GM20431 (cell line): ENCODE data around the gene SMIM32.

Source experiments
- in situ Hi-C: fragments of 300-500 bp; cut with MseI, MboI; formaldehyde crosslinking; loops from one replicate; pipeline ENCODE4 v1.15.0; 2020; ENCODE audit warnings: low sequenced_read_pairs; ENCODE audit not compliant: unreplicated experiment

The SMIM32 gene

GRCh38 chr5:136191304-136192014 lies 1.5 kb downstream of the SMIM32 start:
- in situ Hi-C loops = no loop called here

DNA sequence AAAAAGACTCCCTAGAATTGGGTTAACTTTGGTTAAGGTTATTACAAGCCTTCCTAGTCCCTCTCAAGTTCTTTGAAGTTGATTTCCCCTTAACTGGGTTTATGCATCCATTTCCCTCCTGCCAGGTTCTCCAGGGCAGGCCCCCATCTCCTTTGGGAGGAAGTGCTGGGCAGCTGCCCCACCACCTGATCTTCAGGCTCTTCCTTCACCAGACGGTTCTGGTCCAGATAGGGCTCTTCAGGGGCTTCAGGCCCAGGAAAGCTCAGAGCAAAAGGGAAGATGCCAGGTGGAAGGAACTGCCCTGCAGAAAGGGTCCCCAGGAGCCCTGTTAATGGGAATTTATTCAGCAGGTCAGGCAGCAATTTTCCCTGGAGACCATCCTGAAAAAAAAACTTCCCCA lies 2.1 kb downstream of the SMIM32 start:
- in situ Hi-C loops = no loop called here

DNA sequence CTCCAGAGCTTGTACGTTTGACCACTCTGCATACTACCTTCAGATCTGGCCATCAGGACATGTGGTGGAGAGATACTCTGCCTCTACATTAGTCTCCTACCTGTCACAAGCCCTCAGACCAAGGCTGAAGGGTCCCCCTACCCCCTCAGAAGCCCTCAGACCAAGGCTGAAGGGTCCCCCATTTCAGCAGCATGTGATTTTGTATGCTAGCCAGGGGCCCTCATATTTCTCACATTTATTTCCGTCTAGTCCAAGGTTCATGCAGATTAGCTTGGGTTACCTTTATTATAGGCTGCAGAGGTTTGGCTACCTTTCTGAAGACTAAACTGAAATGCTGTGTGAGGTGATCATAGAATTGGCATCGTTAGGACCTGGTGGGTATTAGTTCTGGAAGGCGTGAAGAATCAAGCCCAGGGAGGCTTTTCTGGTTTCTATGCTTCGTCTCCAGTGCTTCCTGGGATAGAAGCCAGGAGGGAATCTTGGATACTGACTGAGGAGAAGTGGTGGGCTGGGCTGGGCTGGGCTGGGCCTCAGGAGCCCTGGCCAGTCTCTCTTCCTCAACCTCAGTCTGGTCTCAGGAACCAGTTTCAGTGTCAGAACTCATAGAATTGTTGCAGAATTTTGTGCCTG lies 2.8 kb downstream of the SMIM32 start:
- in situ Hi-C loops = no loop called here

DNA sequence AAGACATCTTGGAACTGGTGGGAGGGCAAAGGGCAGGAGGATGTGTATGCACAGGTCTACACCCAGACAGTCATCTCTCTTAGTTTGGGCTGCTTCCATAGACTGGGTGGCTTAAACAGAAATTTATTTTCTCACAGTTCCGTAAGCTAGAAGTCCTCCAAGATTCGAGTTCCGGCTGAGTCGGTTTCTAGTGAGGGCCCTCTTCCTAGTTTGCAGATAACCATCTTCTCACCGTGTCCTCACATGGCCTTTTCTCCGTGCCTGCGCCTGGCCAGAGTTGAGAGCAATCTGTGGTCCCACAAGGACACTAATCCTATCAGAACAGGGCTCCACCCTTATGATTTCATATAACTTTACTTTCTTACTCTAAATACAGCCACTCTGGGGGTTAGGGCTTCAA lies 4.1 kb downstream of the SMIM32 start:
- in situ Hi-C loops = no loop called here

- in situ Hi-C loops = no loop called here
These were observed 6.2 kb downstream of the SMIM32 start for GRCh38 chr5:136186796-136187195.

- in situ Hi-C loops = no loop called here
These were observed 6.8 kb downstream of the SMIM32 start for GRCh38 chr5:136185974-136186665.

GRCh38 chr5:136182618-136183017 lies 10.3 kb downstream of the SMIM32 start:
- in situ Hi-C loops = no loop called here

DNA sequence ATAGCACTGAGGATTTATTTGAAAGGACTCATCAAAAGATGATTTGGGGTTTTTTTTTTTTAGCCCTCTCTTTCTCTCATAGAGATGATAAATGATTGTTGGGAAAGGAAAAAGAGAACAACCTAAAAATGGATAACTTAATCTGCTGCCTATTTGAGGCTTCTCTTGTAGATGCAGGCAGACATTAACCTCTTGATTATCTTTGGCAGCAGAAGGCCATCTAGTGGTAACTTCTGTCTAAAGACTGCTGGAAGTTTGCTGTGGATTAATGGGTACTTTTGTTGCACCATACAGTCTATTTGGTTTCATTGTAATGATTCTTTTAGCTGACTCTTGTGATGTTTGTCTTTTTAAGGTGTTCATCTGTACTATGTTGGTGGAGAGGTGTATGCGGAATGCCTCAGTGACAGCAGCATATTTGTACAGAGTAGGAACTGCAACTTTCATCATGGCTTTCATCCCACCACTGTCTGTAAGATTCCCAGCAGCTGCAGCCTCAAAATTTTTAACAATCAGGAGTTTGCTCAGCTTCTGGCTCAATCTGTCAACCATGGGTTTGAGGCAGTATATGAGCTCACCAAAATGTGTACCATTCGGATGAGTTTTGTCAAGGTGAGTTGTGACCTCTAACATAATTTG lies 18.8 kb downstream of the SMIM32 start:
- in situ Hi-C loops = no loop called here

DNA sequence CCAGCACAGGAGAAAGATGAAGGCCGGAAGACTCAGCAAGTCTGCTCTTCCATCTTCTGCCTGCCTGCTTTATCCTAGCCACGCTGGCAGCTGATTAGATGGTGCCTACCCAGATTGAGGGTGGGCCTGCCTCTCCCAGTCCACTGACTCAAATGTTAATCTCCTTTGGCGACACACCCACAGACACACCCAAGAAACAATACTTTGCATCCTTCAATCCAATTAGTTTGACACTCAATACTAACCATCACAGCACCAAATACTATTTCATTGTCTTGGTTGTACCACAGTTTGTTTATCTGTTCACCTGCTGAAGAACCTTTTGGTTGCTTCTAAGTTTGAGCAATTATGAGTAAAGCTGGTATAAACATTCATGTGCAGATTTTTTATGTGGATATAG lies 23.7 kb downstream of the SMIM32 start:
- in situ Hi-C loops = no loop called here

- in situ Hi-C loops = no loop called here
These were observed 26.1 kb downstream of the SMIM32 start for GRCh38 chr5:136166909-136167308.

- in situ Hi-C loops = no loop called here
These were observed 28.7 kb downstream of the SMIM32 start for GRCh38 chr5:136164226-136164625.

GRCh38 chr5:136162008-136162407 lies 31.0 kb downstream of the SMIM32 start:
- in situ Hi-C loops = no loop called here

- in situ Hi-C loops = no loop called here
These were observed 33.5 kb downstream of the SMIM32 start for GRCh38 chr5:136159457-136159856.

GRCh38 chr5:136157514-136157913 lies 35.4 kb downstream of the SMIM32 start:
- in situ Hi-C loops = no loop called here

GRCh38 chr5:136155761-136156160 lies 37.2 kb downstream of the SMIM32 start:
- in situ Hi-C loops = no loop called here

GRCh38 chr5:136155078-136155477 lies 37.9 kb downstream of the SMIM32 start:
- in situ Hi-C loops = no loop called here

DNA sequence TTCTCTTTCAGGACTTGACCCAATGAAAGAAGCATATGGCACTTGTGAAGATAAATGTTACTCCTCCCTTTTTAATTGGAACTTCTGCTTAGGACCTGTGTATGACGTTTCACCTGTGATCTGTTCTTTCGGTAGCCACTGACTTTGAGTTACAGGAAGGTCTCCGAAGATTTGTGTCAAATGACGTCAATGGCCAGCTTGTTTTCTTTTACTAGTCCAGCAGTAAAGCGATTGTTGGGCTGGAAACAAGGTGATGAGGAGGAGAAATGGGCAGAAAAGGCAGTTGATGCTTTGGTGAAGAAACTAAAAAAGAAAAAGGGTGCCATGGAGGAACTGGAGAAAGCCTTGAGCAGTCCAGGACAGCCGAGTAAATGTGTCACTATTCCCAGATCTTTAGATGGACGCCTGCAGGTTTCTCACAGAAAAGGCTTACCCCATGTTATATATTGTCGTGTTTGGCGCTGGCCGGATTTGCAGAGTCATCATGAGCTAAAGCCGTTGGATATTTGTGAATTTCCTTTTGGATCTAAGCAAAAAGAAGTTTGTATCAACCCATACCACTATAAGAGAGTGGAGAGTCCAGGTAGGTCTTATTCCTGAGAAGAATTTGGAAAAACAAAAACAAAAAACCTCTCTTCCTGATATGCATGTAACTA lies 39.3 kb downstream of the SMIM32 start:
- in situ Hi-C loops = no loop called here

GRCh38 chr5:136149891-136150290 lies 43.1 kb downstream of the SMIM32 start:
- in situ Hi-C loops = no loop called here

GRCh38 chr5:136147632-136148031 lies 45.3 kb downstream of the SMIM32 start:
- in situ Hi-C loops = no loop called here

DNA sequence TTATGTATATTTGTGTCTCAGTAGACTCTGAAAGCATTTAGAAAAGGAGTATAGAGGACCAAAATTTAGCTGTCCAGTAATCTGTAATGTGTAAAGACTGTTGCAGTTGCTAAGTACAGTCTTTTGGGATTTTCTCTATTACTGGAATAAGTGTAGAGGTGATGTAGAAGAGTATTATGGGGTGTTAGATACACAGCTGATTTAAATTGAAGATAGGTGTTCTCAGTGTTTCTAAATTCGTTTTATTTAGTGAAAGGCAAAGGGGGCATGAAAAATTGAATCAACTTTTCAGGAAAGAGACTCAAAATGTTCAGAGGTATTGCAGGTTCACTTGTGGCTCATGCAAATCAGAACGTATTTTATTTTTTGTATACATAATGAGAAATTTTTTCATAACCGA lies 46.8 kb downstream of the SMIM32 start:
- in situ Hi-C loops = no loop called here
